Astrocyte of the spinal cord (primary cell): ENCODE results near the gene C22orf31.
"Not testable (repeated sequence)": the region's sequence is repeated elsewhere in the genome, so short reads cannot be mapped to it uniquely, and the experiment has no call there.

ENCODE experiments used
- DNase-seq: peaks from one replicate; pipeline ENCODE4 v3.0.0; 2011; ENCODE audit warnings: low read depth, low spot score
- H3K4me3 ChIP-seq: 2 replicates; pipeline ENCODE4 v1.5.1; 2011; ENCODE audit warnings: low read depth, mild to moderate bottlenecking, low read length, moderate library complexity
- CTCF ChIP-seq: IDR thresholded peaks from 2 replicates; pipeline ENCODE4 v1.5.1; 2012; ENCODE audit warnings: low read depth, mild to moderate bottlenecking, low read length, inconsistent platforms
- in situ Hi-C: cut with HindIII; loops from 2 replicates; pipeline ENCODE4 v1.10.0; 2017; ENCODE audit warnings: low sequenced_read_pairs

Gene C22orf31

GRCh38 chr22:29092243-29092642, 30.6 kb upstream of the C22orf31 start:
- no peak for DNase-seq
- H3K4me3 ChIP-seq = no peak overlapping the region
- in situ Hi-C loops = no loop called here
- no peak for TF ChIP-seq CTCF

DNA sequence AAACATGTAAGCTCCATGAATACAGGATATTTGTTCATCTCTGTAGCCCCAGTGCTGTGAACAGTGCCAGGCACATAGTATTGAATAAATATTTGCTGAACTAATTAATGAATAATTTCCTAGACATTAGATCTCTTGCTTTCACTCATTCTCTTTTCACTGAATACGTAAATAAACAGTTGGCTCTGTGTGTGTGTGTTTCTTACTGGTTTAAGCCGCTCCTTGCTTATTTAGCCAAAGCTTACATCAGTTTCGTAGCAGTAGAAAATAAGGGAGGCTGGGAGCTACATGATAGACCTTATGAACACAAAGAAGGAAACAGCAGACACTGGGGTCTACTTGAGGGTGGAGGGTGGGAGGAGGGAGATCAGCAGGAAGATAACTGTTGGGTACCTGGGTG, 28.4 kb upstream of the C22orf31 start:
- in situ Hi-C loops = no loop called here
- no peak overlapping the region for H3K4me3 ChIP-seq
- DNase-seq = no peak
- no peak for TF ChIP-seq CTCF

GRCh38 chr22:29089507-29089906, 27.9 kb upstream of the C22orf31 start:
- in situ Hi-C loops = no loop called here
- DNase-seq = no peak
- no peak for TF ChIP-seq CTCF
- H3K4me3 ChIP-seq = no peak overlapping the region

DNA sequence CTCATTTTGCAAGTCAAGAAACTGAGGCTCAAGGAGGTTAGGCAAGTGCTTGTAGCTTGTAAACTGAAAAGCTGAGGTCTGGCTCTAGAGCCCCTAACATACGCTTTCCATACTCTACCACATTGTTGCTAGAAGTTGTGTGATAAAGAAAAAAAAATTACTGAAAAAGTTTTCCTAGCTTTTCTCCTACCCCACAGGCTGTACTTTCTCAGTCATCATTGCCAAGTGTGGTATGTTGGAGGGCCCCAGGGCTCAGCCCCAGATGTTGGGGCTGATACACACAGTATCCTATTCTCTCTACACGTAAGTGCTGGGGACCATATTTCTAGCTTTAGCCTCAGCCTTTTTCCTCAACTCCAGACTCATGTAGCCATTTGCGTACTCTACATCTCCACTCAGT, 27.2 kb upstream of the C22orf31 start:
- no peak overlapping the region for H3K4me3 ChIP-seq
- DNase-seq = no peak
- in situ Hi-C loops = no loop called here
- no peak for TF ChIP-seq CTCF

GRCh38 chr22:29087012-29087411, 25.4 kb upstream of the C22orf31 start:
- in situ Hi-C loops = no loop called here
- no peak overlapping the region for H3K4me3 ChIP-seq
- TF ChIP-seq CTCF = no peak
- no peak for DNase-seq

DNA sequence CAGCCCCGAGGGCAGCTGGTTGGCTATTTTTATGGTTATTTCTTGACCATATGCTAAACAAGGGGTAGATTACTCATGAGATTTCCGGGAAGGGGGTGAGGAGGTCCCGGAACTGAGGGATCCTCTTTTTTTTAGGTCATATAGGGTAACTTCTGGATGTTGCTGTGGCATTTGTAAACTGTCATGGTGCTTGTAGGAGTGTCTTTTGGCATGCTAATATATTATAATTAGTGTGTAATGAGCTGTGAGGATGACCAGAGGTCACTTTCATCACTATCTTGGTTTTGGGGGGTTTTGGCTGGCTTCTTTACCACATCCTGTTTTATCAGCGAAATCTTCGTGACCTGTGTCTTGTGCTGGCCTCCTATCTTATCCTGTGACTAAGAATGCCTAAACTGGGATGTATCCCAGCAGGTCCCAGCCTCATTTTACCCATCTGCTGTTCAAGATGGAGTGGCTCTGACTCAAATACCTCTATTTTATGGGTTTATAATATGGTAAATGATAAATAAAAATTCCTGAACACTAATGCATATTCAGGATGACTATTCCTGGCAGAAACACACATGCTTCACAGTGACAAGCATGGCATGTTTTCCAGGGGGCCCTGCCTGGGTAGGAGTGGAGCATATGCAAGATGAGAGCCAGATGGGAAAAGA, 22.4 kb upstream of the C22orf31 start:
- in situ Hi-C loops = no loop called here
- no peak for TF ChIP-seq CTCF
- no peak for DNase-seq
- no peak overlapping the region for H3K4me3 ChIP-seq

DNA sequence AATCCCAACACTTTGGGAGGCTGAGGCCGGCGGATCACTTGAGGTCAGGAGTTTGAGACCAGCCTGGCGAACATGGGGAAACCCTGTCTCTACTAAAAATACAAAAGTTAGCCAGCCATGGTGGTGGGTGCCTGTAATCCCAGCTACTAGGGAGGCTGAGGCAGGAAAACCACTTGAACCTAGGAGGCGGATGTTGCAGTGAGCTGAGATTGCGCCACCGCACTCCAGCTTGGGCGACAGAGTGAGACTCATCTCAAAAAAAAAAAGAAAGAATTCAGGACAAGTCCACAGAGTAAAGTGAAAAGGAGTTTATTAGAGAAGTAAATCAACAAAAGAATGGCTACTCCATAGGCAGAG, 21.9 kb upstream of the C22orf31 start:
- DNase-seq, in situ Hi-C loops, H3K4me3 ChIP-seq: not testable (repeated sequence)
